ENCODE results near the gene PBX3.

GRCh38 chr9:125953314-125954019, 206.3 kb downstream of the PBX3 start:
- TF ChIP-seq, protein P1, sequence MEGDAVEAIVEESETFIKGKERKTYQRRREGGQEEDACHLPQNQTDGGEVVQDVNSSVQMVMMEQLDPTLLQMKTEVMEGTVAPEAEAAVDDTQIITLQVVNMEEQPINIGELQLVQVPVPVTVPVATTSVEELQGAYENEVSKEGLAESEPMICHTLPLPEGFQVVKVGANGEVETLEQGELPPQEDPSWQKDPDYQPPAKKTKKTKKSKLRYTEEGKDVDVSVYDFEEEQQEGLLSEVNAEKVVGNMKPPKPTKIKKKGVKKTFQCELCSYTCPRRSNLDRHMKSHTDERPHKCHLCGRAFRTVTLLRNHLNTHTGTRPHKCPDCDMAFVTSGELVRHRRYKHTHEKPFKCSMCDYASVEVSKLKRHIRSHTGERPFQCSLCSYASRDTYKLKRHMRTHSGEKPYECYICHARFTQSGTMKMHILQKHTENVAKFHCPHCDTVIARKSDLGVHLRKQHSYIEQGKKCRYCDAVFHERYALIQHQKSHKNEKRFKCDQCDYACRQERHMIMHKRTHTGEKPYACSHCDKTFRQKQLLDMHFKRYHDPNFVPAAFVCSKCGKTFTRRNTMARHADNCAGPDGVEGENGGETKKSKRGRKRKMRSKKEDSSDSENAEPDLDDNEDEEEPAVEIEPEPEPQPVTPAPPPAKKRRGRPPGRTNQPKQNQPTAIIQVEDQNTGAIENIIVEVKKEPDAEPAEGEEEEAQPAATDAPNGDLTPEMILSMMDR (IDR thresholded peaks at IDR 0.05), result no peak
- no peak for TF ChIP-seq POLR2AphosphoS5 (IDR thresholded peaks at IDR 0.05; ENCODE audit: low read depth, low read length)
- TF ChIP-seq, protein P2, sequence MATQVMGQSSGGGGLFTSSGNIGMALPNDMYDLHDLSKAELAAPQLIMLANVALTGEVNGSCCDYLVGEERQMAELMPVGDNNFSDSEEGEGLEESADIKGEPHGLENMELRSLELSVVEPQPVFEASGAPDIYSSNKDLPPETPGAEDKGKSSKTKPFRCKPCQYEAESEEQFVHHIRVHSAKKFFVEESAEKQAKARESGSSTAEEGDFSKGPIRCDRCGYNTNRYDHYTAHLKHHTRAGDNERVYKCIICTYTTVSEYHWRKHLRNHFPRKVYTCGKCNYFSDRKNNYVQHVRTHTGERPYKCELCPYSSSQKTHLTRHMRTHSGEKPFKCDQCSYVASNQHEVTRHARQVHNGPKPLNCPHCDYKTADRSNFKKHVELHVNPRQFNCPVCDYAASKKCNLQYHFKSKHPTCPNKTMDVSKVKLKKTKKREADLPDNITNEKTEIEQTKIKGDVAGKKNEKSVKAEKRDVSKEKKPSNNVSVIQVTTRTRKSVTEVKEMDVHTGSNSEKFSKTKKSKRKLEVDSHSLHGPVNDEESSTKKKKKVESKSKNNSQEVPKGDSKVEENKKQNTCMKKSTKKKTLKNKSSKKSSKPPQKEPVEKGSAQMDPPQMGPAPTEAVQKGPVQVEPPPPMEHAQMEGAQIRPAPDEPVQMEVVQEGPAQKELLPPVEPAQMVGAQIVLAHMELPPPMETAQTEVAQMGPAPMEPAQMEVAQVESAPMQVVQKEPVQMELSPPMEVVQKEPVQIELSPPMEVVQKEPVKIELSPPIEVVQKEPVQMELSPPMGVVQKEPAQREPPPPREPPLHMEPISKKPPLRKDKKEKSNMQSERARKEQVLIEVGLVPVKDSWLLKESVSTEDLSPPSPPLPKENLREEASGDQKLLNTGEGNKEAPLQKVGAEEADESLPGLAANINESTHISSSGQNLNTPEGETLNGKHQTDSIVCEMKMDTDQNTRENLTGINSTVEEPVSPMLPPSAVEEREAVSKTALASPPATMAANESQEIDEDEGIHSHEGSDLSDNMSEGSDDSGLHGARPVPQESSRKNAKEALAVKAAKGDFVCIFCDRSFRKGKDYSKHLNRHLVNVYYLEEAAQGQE (IDR thresholded peaks at IDR 0.05; ENCODE audit: insufficient read depth in 1 of 2, low read depth in 2 of 2, low read length in 1 of 2), result no peak
- no peak for TF ChIP-seq TCF7L2 (IDR thresholded peaks at IDR 0.05; ENCODE audit: low read depth, low read length)
